HG02610 (cell line): Measurements from ENCODE around the gene DCLK3.

Experiments used
- ATAC-seq: cut with Tn5 transposase; IDR thresholded peaks from one replicate; pipeline ENCODE4 v1.9.1; 2021; ENCODE audit warnings: mild to moderate bottlenecking, moderate library complexity; ENCODE audit not compliant: unreplicated experiment

DCLK3 gene

GRCh38 chr3:36765104-36765503 is 751 bp upstream of the DCLK3 start:
- no peak for ATAC-seq

GRCh38 chr3:36764704-36765038 is 318 bp upstream of the DCLK3 start:
- no peak for ATAC-seq

- ATAC-seq: no peak
These were observed 1.2 kb downstream of the DCLK3 start for GRCh38 chr3:36762918-36763849.

GRCh38 chr3:36761779-36762178 is 2.6 kb downstream of the DCLK3 start:
- ATAC-seq: no peak

GRCh38 chr3:36756269-36756668 is 8.1 kb downstream of the DCLK3 start:
- ATAC-seq: no peak

- no peak for ATAC-seq
These were observed 13.0 kb downstream of the DCLK3 start for GRCh38 chr3:36751326-36751725.

- ATAC-seq: no peak
These were observed 13.6 kb downstream of the DCLK3 start for GRCh38 chr3:36750737-36751136.

- ATAC-seq: no peak
These were observed 19.6 kb downstream of the DCLK3 start for GRCh38 chr3:36744763-36745162.

GRCh38 chr3:36743826-36744225 is 20.5 kb downstream of the DCLK3 start:
- ATAC-seq: no peak

GRCh38 chr3:36741285-36741684 is 23.1 kb downstream of the DCLK3 start:
- no peak for ATAC-seq

- no peak for ATAC-seq
These were observed 23.6 kb downstream of the DCLK3 start for GRCh38 chr3:36740787-36741186.

- ATAC-seq: no peak
These were observed 25.7 kb downstream of the DCLK3 start for GRCh38 chr3:36738702-36739101.

GRCh38 chr3:36736301-36736700 is 28.1 kb downstream of the DCLK3 start:
- no peak for ATAC-seq

- no peak for ATAC-seq
These were observed 29.6 kb downstream of the DCLK3 start for GRCh38 chr3:36734742-36735141.

GRCh38 chr3:36733723-36734122 is 30.6 kb downstream of the DCLK3 start:
- no peak for ATAC-seq

GRCh38 chr3:36733162-36733696 is 31.1 kb downstream of the DCLK3 start:
- ATAC-seq: no peak

GRCh38 chr3:36730966-36731365 is 33.4 kb downstream of the DCLK3 start:
- ATAC-seq: no peak

- no peak for ATAC-seq
These were observed 34.9 kb downstream of the DCLK3 start for GRCh38 chr3:36729204-36730056.

GRCh38 chr3:36714343-36715086 is 49.8 kb downstream of the DCLK3 start:
- no peak for ATAC-seq

- ATAC-seq: no peak
These were observed 50.4 kb downstream of the DCLK3 start for GRCh38 chr3:36713904-36714303.

- no peak for ATAC-seq
These were observed 53.7 kb downstream of the DCLK3 start for GRCh38 chr3:36710606-36711005.
